ENCODE measurements around the gene NAT8L. TPM values are rescaled to one million over a fixed set of nuclear protein-coding genes. Genes with fewer than 3 reads are reported as not detected.

Gene NAT8L
- polyA plus RNA-seq, 3 donors = 0.01 TPM; not detected in 2

DNA sequence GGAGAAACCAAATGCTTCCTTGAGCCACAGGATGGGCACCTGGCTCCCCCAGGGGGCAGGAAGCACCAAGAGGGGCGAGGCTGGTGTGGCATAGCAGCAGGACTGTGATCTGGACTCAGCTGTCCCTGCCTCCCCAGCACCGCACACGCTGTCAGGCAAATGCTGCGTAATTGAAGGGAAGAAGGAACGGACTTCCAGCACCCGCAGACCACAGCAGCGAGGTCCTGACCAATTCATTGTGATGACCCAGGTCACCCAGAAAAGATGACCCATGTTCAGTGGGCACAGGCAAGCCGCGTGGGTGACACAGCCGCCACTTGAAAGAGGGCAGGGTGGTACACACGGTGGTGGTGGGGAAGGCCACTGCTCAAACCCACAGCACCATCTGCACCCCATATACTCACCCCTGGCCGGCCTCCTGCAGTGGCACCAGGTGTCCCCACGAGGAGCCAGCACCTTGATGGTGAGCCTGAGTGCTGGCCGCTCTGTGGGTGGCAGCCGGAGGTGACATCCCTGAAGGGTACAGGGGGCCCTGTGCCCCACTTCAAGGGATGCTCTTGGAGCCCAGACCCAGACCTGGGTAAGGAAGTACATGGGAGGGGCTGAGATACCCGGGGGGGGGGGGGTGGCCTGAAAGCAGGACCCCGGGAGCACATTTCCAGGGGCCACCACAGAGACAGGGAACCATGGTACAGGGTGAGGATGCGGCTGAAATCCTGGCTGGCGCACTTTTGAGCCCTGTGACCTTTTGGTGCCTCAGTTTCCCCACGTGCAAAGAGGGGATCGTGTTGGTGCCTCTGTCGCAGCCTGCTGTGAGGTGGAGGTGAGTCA lies 11.5 kb downstream of the NAT8L start:
- no peak overlapping the region for H3K9ac ChIP-seq (ENCODE audit: insufficient read depth, low read length, poor library complexity, severe bottlenecking)
- no peaks in the 10 kb centered on the region for H3K4me1 Mint-ChIP-seq
- H3K9me3 ChIP-seq (replicated peaks in 1 of 2; ENCODE audit: control insufficient read depth in 1 of 2, insufficient read depth in 1 of 2, low read length in 2 of 2) = no peaks in the 10 kb centered on the region
- no peaks in the 10 kb centered on the region for H3K79me2 ChIP-seq (ENCODE audit: insufficient read depth, low read length)
- H2AFZ ChIP-seq (ENCODE audit: insufficient read depth, low read depth, low read length, poor library complexity, severe bottlenecking) = no peak overlapping the region
- intact Hi-C loops (cut with micrococcal nuclease) = no loop called here
- 84% methylated on average over 16 of the region's 22 CpGs for WGBS (ENCODE audit: insufficient coverage)
- TF ChIP-seq, protein P1, sequence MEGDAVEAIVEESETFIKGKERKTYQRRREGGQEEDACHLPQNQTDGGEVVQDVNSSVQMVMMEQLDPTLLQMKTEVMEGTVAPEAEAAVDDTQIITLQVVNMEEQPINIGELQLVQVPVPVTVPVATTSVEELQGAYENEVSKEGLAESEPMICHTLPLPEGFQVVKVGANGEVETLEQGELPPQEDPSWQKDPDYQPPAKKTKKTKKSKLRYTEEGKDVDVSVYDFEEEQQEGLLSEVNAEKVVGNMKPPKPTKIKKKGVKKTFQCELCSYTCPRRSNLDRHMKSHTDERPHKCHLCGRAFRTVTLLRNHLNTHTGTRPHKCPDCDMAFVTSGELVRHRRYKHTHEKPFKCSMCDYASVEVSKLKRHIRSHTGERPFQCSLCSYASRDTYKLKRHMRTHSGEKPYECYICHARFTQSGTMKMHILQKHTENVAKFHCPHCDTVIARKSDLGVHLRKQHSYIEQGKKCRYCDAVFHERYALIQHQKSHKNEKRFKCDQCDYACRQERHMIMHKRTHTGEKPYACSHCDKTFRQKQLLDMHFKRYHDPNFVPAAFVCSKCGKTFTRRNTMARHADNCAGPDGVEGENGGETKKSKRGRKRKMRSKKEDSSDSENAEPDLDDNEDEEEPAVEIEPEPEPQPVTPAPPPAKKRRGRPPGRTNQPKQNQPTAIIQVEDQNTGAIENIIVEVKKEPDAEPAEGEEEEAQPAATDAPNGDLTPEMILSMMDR (IDR thresholded peaks at IDR 0.05) = no peak
- no peak overlapping the region for H3K27ac Mint-ChIP-seq
- DNase-seq = no peak
- H3K36me3 Mint-ChIP-seq = no peaks in the 10 kb centered on the region
- peaks cover 2 to 3% (median 3%) of the 10 kb centered on the region in 3 donors for H3K27me3 Mint-ChIP-seq (ENCODE audit: low read depth in 3 of 3)
- H3K4me3 ChIP-seq (replicated peaks in 1 of 3; ENCODE audit: low read depth in 2 of 3, low read length in 3 of 3) = no peak overlapping the region
- H3K4me3 Mint-ChIP-seq = no peak overlapping the region
- no peak overlapping the region for H3K27ac ChIP-seq (ENCODE audit: low read depth in 1 of 2, low read length in 2 of 2)
- H3K27me3 ChIP-seq (ENCODE audit: control insufficient read depth in 2 of 2, insufficient read depth in 2 of 2, low read length in 2 of 2) = no peaks in the 10 kb centered on the region
- no peaks in the 10 kb centered on the region for H3K4me1 ChIP-seq (ENCODE audit: control insufficient read depth in 1 of 2, insufficient read depth in 2 of 2, low read length in 2 of 2)
- H3K4me2 ChIP-seq (replicated peaks; ENCODE audit: extremely low read depth, low read length, poor library complexity, severe bottlenecking) = no peak overlapping the region
- no peaks in the 10 kb centered on the region for H3K36me3 ChIP-seq (replicated peaks in 1 of 2; ENCODE audit: control insufficient read depth in 1 of 2, insufficient read depth in 2 of 2, low read length in 2 of 2)
- H4K20me1 ChIP-seq (ENCODE audit: insufficient read depth, low read length) = no peaks in the 10 kb centered on the region
- H3K9me3 Mint-ChIP-seq = peaks cover 0 to 1% (median 0%) of the 10 kb centered on the region in 7 donors

DNA sequence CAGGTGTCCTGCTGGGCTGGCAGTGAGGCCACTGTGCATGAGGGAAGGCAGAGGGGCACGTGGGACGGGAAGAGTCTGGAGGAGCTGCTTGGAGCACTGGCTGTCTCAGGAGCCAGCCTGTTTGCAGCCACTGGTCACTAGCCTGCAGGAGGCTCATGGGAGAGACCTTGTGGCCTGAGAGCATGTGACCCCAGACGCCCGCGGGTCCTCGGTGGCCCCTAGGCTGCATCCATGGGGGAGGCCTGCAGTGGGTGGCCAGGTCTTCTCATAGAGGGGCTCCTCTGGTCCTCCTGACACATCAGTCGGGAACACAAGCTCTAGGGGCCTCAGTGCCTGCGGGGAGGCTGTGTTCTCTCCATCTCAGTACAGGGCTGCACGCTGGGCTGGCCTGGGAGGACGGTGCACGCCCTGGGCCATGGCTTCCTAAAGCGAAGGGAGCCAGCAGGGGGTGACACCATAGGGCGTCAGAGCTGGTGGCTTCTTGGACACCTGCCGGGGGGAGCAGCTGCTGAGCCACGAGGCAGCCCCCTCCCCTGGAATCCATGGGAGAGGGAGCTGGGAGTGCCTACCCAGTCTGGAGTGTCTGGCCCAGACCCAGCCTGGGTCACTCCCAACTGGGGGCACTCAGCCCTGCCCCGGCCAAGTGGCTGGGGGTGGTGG lies 12.3 kb downstream of the NAT8L start:
- Histone ChIP-seq H3K27me3 (ENCODE audit: control insufficient read depth in 2 of 2, insufficient read depth in 2 of 2, low read length in 2 of 2) (no peaks in the 10 kb centered on the region), H3K4me3 (replicated peaks in 1 of 3; ENCODE audit: low read depth in 2 of 3, low read length in 3 of 3) (no peak overlapping the region), H4K20me1 (ENCODE audit: insufficient read depth, low read length) (no peaks in the 10 kb centered on the region), H3K27ac (ENCODE audit: low read depth in 1 of 2, low read length in 2 of 2) (no peak overlapping the region), H3K9ac (ENCODE audit: insufficient read depth, low read length, poor library complexity, severe bottlenecking) (no peak overlapping the region), H3K79me2 (ENCODE audit: insufficient read depth, low read length) (no peaks in the 10 kb centered on the region), H3K4me1 (ENCODE audit: control insufficient read depth in 1 of 2, insufficient read depth in 2 of 2, low read length in 2 of 2) (no peaks in the 10 kb centered on the region), H3K9me3 (replicated peaks in 1 of 2; ENCODE audit: control insufficient read depth in 1 of 2, insufficient read depth in 1 of 2, low read length in 2 of 2) (no peaks in the 10 kb centered on the region), H3K4me2 (replicated peaks; ENCODE audit: extremely low read depth, low read length, poor library complexity, severe bottlenecking) (no peak overlapping the region), H2AFZ (ENCODE audit: insufficient read depth, low read depth, low read length, poor library complexity, severe bottlenecking) (no peak overlapping the region), H3K36me3 (replicated peaks in 1 of 2; ENCODE audit: control insufficient read depth in 1 of 2, insufficient read depth in 2 of 2, low read length in 2 of 2) (no peaks in the 10 kb centered on the region)
- no peak for DNase-seq
- WGBS (ENCODE audit: insufficient coverage) = 91% methylated on average over 16 of the region's 16 CpGs
- intact Hi-C loops (cut with micrococcal nuclease) = no loop called here
- Mint-ChIP-seq H3K27ac (no peak overlapping the region), H3K27me3 (ENCODE audit: low read depth in 3 of 3) (peaks cover 2 to 3% (median 3%) of the 10 kb centered on the region in 3 donors), H3K36me3 (no peaks in the 10 kb centered on the region), H3K9me3 (peaks cover 0 to 1% (median 0%) of the 10 kb centered on the region in 7 donors), H3K4me1 (no peaks in the 10 kb centered on the region), H3K4me3 (no peak overlapping the region)
- TF ChIP-seq, protein P1 (IDR thresholded peaks at IDR 0.05) = no peak
